ENCODE measurements around the gene PRKAG1.

DNA sequence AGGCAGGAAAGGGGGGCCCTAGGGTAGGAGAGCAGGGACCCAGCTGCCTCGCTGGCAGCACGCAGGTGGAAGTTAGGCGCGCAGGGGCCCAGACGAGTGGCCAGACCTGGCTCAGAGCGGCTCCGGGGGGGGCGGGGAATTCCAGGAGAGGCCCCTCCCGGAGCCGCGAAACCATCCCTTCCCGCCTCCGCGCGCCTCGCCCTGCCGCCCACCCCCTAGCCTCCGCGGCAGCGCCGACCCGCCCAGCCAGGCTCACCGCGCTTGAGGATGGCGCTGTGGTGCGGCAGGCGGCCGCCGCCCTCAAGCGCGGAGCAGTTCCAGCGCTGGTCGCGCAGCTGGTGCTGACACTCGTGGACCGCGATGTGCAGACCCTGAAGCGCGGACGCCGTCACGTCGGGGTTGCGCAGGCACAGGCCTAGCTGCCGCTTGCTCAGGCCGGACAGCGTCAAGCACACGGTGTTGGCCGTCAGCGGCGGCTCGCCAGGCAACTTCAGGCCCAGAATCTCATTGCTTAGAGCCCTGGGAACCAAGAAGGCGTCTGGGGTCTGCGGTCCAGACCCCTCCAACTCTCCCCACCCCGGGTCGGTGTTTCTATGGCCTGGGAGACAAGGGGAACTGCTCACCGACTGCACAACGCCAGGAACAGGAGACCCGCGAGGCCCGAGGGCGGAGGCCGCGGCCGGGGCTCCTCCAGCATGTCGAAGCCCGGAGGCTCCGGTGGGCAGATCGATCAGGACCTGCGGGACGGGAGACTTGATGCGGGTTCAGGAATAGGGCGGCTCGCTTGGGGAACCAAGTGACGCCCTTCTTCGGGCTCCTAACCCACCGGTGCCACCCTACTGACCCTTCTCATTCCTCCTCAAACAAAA lies 48.5 kb downstream of the PRKAG1 start:
- TF ChIP-seq CTCF (IDR thresholded peaks at IDR 0.05; ENCODE audit: insufficient read depth, low read depth, low read length) = no peak
- TF ChIP-seq EZH2 (IDR thresholded peaks at IDR 0.05; ENCODE audit: insufficient read depth, low read length) = peak; percentile 93

All from astrocyte (in vitro differentiated cells and primary cell).